ENCODE data around the gene VPS11. TPM values are rescaled to one million over a fixed set of nuclear protein-coding genes. Genes with fewer than 3 reads are reported as not detected.

Gene VPS11
- total and polyA plus RNA-seq, 10 of the 15 experiments (the other 5 are each of a cell fraction or from before 2014, with no cell fraction given) = 15.8 to 26.4 (median 24.5) TPM

- no peak for TF ChIP-seq ZNF217 (IDR thresholded peaks at IDR 0.05)
- no peak for TF ChIP-seq DPF2 (IDR thresholded peaks at IDR 0.05)
- no peak for TF ChIP-seq JUNB (IDR thresholded peaks at IDR 0.05)
- TF ChIP-seq PKNOX1 (IDR thresholded peaks at IDR 0.05) = no peak
- TF ChIP-seq LARP7 (IDR thresholded peaks at IDR 0.05) = no peak; the same call in 1 of the 2 replicates
- TF ChIP-seq SPI1 (IDR thresholded peaks at IDR 0.05; ENCODE audit: borderline replicate concordance, insufficient read depth, low read depth, low read length) = no peak
- peak; percentile 59 for TF ChIP-seq POLR2A (IDR thresholded peaks at IDR 0.05; ENCODE audit: low read depth, low read length)
- peak in 1 of 3 experiments; percentile 9; a peak in 1 of 6 replicates for TF ChIP-seq CTCF (IDR thresholded peaks at IDR 0.05 in 2 of 3, conservative IDR thresholded peaks at IDR 0.05 in 1 of 3; ENCODE audit: control insufficient read depth in 2 of 3, extremely low read depth in 1 of 3, insufficient read depth in 1 of 3, low read depth in 3 of 3, low read length in 3 of 3)
- TF ChIP-seq HDGF (IDR thresholded peaks at IDR 0.05) = no peak
- TF ChIP-seq RBBP5 (conservative IDR thresholded peaks at IDR 0.05) = no peak
- no peak for TF ChIP-seq CBFB (IDR thresholded peaks at IDR 0.05; ENCODE audit: low read depth)
- no peak for TF ChIP-seq NFYB (IDR thresholded peaks at IDR 0.05; ENCODE audit: insufficient read depth, low read depth, low read length)
Observed at GRCh38 chr11:119100994-119101758, 33.6 kb downstream of the VPS11 start (continued).

Data from GM12878 (cell line).